ENCODE measurements around the gene SLC17A6. TPM values are rescaled to one million over a fixed set of nuclear protein-coding genes. Genes with fewer than 3 reads are reported as not detected.

SLC17A6 gene
- total RNA-seq, 1 experiment from 2014 or later: 0.24 TPM

DNA sequence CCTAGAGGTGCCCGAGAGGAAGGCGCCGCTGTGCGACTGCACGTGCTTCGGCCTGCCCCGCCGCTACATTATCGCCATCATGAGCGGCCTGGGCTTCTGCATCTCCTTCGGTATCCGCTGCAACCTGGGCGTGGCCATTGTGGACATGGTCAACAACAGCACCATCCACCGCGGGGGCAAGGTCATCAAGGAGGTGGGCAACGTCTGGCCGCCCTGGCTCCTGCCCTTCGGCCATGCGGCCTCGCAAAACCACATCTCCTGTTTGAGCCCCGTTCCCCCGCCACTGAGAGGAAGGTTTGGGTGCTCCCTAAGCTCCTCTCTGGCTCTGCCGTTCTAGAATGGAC lies 3.4 kb downstream of the SLC17A6 start (continued):
- TF ChIP-seq, protein P1, sequence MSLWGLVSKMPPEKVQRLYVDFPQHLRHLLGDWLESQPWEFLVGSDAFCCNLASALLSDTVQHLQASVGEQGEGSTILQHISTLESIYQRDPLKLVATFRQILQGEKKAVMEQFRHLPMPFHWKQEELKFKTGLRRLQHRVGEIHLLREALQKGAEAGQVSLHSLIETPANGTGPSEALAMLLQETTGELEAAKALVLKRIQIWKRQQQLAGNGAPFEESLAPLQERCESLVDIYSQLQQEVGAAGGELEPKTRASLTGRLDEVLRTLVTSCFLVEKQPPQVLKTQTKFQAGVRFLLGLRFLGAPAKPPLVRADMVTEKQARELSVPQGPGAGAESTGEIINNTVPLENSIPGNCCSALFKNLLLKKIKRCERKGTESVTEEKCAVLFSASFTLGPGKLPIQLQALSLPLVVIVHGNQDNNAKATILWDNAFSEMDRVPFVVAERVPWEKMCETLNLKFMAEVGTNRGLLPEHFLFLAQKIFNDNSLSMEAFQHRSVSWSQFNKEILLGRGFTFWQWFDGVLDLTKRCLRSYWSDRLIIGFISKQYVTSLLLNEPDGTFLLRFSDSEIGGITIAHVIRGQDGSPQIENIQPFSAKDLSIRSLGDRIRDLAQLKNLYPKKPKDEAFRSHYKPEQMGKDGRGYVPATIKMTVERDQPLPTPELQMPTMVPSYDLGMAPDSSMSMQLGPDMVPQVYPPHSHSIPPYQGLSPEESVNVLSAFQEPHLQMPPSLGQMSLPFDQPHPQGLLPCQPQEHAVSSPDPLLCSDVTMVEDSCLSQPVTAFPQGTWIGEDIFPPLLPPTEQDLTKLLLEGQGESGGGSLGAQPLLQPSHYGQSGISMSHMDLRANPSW (CRISPR knock-in tag; conservative IDR thresholded peaks at IDR 0.05; ENCODE audit: low read depth): no peak
- no peak for TF ChIP-seq PRRX2 (CRISPR knock-in tag; IDR thresholded peaks at IDR 0.05)

DNA sequence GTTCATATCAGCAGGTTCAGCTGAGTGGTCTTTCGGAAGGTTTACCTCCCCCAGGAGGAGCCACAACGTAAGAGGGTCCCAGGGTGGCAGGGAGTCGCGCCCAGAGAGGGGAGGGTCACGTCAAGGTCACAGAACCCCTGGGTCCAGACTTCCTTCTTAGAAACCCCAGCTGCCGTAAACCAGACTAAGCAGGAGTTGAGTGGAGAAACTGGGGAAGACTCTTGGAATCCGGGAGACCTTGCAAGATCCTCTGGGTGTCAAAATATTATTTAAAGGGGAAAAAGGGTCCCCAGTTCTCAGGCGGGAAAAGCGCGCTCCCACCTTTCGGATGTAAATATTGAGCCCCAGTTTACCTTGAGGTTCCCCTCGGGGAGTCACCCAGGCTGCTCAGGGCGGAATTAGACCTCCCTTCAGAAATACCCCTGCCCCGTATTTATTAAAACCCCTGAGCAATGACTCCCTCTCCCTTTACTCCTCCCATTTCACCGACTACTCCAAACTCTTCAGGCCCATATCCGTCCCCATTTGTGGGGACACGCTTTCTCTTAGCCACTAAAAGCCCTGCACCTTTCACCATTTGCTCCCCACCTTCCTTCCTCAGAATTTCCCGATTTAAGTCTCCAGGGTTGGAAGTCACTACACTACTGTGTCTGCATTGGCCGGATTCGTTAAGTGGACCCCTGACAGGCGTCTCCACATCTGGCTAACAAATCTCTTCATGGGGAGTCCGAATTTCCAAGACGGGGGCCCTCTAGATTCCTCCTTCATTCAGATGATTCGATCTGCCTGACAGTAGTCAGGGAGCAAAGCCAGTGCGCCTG lies 4.2 kb downstream of the SLC17A6 start:
- Mint-ChIP-seq H3K4me1 (peaks cover 73% of the 10 kb centered on the region), H3K36me3 (no peaks in the 10 kb centered on the region), H3K4me3 (peak overlapping the region; percentile 78), H3K9me3 (no peaks in the 10 kb centered on the region), H3K27ac (no peak overlapping the region), H3K27me3 (ENCODE audit: low read depth) (peaks cover 68% of the 10 kb centered on the region)
- CTCF ChIA-PET: interaction anchor here (1.1 kb wide), 1 partner anchor 186 kb away, joined by 3 read pairs; no protein-coding TSS in a partner anchor
- no peak for ATAC-seq
- no peak for TF ChIP-seq ZNF317 (CRISPR knock-in tag; IDR thresholded peaks at IDR 0.05; ENCODE audit: borderline replicate concordance, low read depth)
- TF ChIP-seq, protein P2, sequence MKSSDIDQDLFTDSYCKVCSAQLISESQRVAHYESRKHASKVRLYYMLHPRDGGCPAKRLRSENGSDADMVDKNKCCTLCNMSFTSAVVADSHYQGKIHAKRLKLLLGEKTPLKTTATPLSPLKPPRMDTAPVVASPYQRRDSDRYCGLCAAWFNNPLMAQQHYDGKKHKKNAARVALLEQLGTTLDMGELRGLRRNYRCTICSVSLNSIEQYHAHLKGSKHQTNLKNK (CRISPR knock-in tag; IDR thresholded peaks at IDR 0.05): no peak
- TF ChIP-seq, protein P3, sequence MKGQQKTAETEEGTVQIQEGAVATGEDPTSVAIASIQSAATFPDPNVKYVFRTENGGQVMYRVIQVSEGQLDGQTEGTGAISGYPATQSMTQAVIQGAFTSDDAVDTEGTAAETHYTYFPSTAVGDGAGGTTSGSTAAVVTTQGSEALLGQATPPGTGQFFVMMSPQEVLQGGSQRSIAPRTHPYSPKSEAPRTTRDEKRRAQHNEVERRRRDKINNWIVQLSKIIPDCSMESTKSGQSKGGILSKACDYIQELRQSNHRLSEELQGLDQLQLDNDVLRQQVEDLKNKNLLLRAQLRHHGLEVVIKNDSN (CRISPR knock-in tag; IDR thresholded peaks at IDR 0.05): no peak
- TF ChIP-seq CBFB (CRISPR knock-in tag; IDR thresholded peaks at IDR 0.05; ENCODE audit: low read depth): no peak
- no peak for DNase-seq (ENCODE audit: low spot score)
- POLR2A ChIA-PET: no interaction called here

DNA sequence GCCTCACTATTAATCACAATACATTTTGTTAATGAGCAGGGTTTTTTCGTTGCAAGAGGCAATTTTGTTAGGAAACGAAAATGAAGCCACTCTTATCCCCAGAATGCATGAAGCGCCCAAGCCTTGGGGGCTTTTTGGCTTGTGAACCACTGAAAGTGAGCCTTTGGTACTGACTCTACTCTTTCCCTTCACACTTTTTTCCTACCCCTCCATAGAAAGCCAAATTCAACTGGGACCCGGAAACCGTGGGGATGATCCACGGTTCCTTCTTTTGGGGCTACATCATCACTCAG lies 4.8 kb downstream of the SLC17A6 start:
- TF ChIP-seq ZNF396 (CRISPR knock-in tag; IDR thresholded peaks at IDR 0.05; ENCODE audit: borderline replicate concordance) (no peak), NFATC4 (CRISPR knock-in tag; IDR thresholded peaks at IDR 0.05) (no peak), TP53 (CRISPR knock-in tag; IDR thresholded peaks at IDR 0.05) (no peak), ZNF416 (CRISPR knock-in tag; IDR thresholded peaks at IDR 0.05) (no peak)
- TF ChIP-seq, protein P4, sequence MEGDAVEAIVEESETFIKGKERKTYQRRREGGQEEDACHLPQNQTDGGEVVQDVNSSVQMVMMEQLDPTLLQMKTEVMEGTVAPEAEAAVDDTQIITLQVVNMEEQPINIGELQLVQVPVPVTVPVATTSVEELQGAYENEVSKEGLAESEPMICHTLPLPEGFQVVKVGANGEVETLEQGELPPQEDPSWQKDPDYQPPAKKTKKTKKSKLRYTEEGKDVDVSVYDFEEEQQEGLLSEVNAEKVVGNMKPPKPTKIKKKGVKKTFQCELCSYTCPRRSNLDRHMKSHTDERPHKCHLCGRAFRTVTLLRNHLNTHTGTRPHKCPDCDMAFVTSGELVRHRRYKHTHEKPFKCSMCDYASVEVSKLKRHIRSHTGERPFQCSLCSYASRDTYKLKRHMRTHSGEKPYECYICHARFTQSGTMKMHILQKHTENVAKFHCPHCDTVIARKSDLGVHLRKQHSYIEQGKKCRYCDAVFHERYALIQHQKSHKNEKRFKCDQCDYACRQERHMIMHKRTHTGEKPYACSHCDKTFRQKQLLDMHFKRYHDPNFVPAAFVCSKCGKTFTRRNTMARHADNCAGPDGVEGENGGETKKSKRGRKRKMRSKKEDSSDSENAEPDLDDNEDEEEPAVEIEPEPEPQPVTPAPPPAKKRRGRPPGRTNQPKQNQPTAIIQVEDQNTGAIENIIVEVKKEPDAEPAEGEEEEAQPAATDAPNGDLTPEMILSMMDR (IDR thresholded peaks at IDR 0.05): no peak
- TF ChIP-seq, protein P2 (CRISPR knock-in tag; IDR thresholded peaks at IDR 0.05): no peak
- TF ChIP-seq, protein P5, sequence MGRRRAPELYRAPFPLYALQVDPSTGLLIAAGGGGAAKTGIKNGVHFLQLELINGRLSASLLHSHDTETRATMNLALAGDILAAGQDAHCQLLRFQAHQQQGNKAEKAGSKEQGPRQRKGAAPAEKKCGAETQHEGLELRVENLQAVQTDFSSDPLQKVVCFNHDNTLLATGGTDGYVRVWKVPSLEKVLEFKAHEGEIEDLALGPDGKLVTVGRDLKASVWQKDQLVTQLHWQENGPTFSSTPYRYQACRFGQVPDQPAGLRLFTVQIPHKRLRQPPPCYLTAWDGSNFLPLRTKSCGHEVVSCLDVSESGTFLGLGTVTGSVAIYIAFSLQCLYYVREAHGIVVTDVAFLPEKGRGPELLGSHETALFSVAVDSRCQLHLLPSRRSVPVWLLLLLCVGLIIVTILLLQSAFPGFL (CRISPR knock-in tag; IDR thresholded peaks at IDR 0.05; ENCODE audit: borderline replicate concordance): no peak
- TF ChIP-seq, protein P6, sequence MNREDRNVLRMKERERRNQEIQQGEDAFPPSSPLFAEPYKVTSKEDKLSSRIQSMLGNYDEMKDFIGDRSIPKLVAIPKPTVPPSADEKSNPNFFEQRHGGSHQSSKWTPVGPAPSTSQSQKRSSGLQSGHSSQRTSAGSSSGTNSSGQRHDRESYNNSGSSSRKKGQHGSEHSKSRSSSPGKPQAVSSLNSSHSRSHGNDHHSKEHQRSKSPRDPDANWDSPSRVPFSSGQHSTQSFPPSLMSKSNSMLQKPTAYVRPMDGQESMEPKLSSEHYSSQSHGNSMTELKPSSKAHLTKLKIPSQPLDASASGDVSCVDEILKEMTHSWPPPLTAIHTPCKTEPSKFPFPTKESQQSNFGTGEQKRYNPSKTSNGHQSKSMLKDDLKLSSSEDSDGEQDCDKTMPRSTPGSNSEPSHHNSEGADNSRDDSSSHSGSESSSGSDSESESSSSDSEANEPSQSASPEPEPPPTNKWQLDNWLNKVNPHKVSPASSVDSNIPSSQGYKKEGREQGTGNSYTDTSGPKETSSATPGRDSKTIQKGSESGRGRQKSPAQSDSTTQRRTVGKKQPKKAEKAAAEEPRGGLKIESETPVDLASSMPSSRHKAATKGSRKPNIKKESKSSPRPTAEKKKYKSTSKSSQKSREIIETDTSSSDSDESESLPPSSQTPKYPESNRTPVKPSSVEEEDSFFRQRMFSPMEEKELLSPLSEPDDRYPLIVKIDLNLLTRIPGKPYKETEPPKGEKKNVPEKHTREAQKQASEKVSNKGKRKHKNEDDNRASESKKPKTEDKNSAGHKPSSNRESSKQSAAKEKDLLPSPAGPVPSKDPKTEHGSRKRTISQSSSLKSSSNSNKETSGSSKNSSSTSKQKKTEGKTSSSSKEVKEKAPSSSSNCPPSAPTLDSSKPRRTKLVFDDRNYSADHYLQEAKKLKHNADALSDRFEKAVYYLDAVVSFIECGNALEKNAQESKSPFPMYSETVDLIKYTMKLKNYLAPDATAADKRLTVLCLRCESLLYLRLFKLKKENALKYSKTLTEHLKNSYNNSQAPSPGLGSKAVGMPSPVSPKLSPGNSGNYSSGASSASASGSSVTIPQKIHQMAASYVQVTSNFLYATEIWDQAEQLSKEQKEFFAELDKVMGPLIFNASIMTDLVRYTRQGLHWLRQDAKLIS (CRISPR knock-in tag; IDR thresholded peaks at IDR 0.05; ENCODE audit: borderline replicate concordance): no peak
- TF ChIP-seq, protein P7, sequence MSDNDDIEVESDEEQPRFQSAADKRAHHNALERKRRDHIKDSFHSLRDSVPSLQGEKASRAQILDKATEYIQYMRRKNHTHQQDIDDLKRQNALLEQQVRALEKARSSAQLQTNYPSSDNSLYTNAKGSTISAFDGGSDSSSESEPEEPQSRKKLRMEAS (CRISPR knock-in tag; IDR thresholded peaks at IDR 0.05): no peak
- TF ChIP-seq, protein P8, sequence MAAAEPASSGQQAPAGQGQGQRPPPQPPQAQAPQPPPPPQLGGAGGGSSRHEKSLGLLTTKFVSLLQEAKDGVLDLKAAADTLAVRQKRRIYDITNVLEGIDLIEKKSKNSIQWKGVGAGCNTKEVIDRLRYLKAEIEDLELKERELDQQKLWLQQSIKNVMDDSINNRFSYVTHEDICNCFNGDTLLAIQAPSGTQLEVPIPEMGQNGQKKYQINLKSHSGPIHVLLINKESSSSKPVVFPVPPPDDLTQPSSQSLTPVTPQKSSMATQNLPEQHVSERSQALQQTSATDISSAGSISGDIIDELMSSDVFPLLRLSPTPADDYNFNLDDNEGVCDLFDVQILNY (CRISPR knock-in tag; IDR thresholded peaks at IDR 0.05): no peak
- peaks cover 69% of the 10 kb centered on the region for H3K4me1 Mint-ChIP-seq
- peak overlapping the region; percentile 78 for H3K4me3 Mint-ChIP-seq
- no peak for DNase-seq (ENCODE audit: low spot score)
- H3K9me3 Mint-ChIP-seq: no peaks in the 10 kb centered on the region
- POLR2A ChIA-PET: interaction anchor here (1.2 kb wide), 1 partner anchor 9 kb away, joined by 3 read pairs; no protein-coding TSS in a partner anchor
- CTCF ChIA-PET: no interaction called here
- peaks cover 68% of the 10 kb centered on the region for H3K27me3 Mint-ChIP-seq (ENCODE audit: low read depth)
- H3K27ac Mint-ChIP-seq: no peak overlapping the region
- H3K36me3 Mint-ChIP-seq: no peaks in the 10 kb centered on the region
- ATAC-seq: no peak
